Gastroesophageal sphincter (tissue), 4 donors: ENCODE measurements around the gene ERAL1. TPM values are rescaled to one million over a fixed set of nuclear protein-coding genes. Genes with fewer than 3 reads are reported as not detected.

Source experiments
- ATAC-seq: fragments of 150-250 bp; one replicate; pipeline ENCODE4 v1.9.1; 2016; ENCODE audit warnings: mild to moderate bottlenecking, moderate library complexity
- H3K27ac ChIP-seq, 4 donors: fragments of 200-600 bp; sonication (generic) in 3 of 4; 1 replicate in 3 of 4; 2 replicates in 1 of 4; pipeline ENCODE4 v1.5.1; 2016 to 2019
- H3K27me3 ChIP-seq: fragments of 200-600 bp; sonication (generic); one replicate; pipeline ENCODE4 v1.5.1; 2019
- H3K36me3 ChIP-seq, 2 donors: fragments of 200-600 bp; sonication (generic); one replicate each; pipeline ENCODE4 v1.5.1; 2019; ENCODE audit warnings: control low read depth in 1 of 2
- H3K4me1 ChIP-seq, 3 donors: fragments of 200-600 bp; sonication (generic); 1 replicate in 2 of 3; 2 replicates in 1 of 3; pipeline ENCODE4 v1.5.1; 2016 to 2019; ENCODE audit warnings: control low read depth in 2 of 3
- H3K4me3 ChIP-seq, 2 donors: fragments of 200-600 bp; sonication (generic); one replicate each; pipeline ENCODE4 v1.5.1; 2019; ENCODE audit warnings: mild to moderate bottlenecking in 1 of 2, moderate library complexity in 1 of 2
- H3K9me3 ChIP-seq, 3 donors: fragments of 200-600 bp; sonication (generic); one replicate each; pipeline ENCODE4 v1.5.1; 2017 to 2019; ENCODE audit warnings: control low read depth in 2 of 3
- EP300 ChIP-seq: sonication (generic); formaldehyde crosslinking; IDR thresholded peaks from one replicate; pipeline ENCODE4 v1.6.1; 2017; ENCODE audit warnings: antibody characterized with exemption, mild to moderate bottlenecking
- POLR2A ChIP-seq, 2 donors: fragments of 450-650 bp; IDR thresholded peaks; one replicate each; pipeline ENCODE4 v1.6.1; 2017; ENCODE audit warnings: antibody characterized with exemption in 2 of 2, mild to moderate bottlenecking in 2 of 2, moderate library complexity in 1 of 2
- POLR2AphosphoS5 ChIP-seq: sonication (generic); formaldehyde crosslinking; IDR thresholded peaks from one replicate; pipeline ENCODE4 v1.6.1; 2017; ENCODE audit warnings: antibody characterized with exemption
- WGBS, 2 donors: methylation state at CpG; one replicate each; pipeline ENCODE4 v1.1.5; 2018; ENCODE audit warnings: low coverage in 1 of 2; 5-methylcytosine and 5-hydroxymethylcytosine counted together
- total RNA-seq, 4 donors: library from RNA; depleted of rRNA; stranded (reverse); fragments of >200 nt; gene quantifications; one replicate each; pipeline ENCODE4 v1.1.0, GENCODE V29; 2016
- TF ChIP-seq, protein P1 (sequence below), 4 experiments: fragments of 200-600 bp in 2 of 4; fragments of 450-650 bp in 2 of 4; sonication (generic) in 1 of 4; IDR thresholded peaks; one replicate each; pipeline ENCODE4 v1.5.1; 2017 to 2019; ENCODE audit warnings: antibody characterized with exemption in 4 of 4, mild to moderate bottlenecking in 2 of 4, moderate library complexity in 2 of 4

The ERAL1 gene
- 10 to 100 TPM; 25.8 to 48.3 (median 29.2) TPM for total RNA-seq

DNA sequence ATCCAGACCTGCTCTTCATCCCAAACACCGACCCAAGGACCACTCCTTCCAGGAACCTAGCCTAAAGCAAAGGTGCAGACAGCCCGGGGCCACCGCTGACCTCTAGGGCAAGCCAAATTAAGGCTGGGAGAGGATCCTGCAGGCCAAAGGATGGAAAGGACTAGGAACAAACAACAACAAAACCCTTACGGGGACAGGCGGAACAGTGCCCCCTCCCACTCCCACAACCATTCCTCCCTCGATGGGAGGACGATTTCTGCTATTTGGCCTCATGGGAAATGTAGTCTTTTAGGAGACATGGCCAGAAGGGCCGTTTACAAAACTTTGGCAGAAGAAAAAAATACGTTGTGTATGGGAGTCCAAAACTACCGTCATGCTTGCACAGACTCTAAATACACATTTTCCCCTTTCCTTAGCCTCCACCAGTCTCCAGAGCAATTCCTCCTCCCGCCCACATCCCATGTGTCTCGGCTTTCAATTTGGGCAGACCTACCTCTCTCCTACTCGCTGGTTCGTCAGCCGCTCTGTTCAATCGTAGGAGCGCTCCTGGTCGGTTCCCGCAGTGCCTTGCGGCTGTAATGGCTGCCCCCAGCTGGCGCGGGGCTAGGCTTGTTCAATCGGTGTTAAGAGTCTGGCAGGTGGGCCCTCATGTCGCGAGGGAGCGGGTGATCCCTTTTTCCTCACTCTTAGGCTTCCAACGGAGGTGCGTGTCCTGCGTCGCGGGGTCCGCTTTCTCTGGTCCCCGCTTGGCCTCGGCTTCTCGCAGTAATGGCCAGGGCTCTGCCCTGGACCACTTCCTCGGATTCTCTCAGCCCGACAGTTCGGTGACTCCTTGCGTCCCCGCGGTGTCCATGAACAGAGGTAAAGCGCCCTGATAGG is at the start of gene ERAL1:
Gene ERAL1, plus strand, starts transcription at position 560 of the 879 bp plus-strand sequence. Its CDS starts 19 bp downstream, at position 579.
- peak; percentile 99 for ATAC-seq
- 0% methylated on average over 23 to 26 of the region's 42 CpGs for WGBS, 2 donors
- peaks cover 0 to 18% (median 5%) of the 10 kb centered on the region in 3 donors for H3K4me1 ChIP-seq
- no peak for TF ChIP-seq EP300
- peak; percentile 32 to 53 for TF ChIP-seq POLR2A (IDR thresholded peaks at IDR 0.05)
- TF ChIP-seq POLR2AphosphoS5, result peak; percentile 75
- TF ChIP-seq, protein P1, sequence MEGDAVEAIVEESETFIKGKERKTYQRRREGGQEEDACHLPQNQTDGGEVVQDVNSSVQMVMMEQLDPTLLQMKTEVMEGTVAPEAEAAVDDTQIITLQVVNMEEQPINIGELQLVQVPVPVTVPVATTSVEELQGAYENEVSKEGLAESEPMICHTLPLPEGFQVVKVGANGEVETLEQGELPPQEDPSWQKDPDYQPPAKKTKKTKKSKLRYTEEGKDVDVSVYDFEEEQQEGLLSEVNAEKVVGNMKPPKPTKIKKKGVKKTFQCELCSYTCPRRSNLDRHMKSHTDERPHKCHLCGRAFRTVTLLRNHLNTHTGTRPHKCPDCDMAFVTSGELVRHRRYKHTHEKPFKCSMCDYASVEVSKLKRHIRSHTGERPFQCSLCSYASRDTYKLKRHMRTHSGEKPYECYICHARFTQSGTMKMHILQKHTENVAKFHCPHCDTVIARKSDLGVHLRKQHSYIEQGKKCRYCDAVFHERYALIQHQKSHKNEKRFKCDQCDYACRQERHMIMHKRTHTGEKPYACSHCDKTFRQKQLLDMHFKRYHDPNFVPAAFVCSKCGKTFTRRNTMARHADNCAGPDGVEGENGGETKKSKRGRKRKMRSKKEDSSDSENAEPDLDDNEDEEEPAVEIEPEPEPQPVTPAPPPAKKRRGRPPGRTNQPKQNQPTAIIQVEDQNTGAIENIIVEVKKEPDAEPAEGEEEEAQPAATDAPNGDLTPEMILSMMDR (IDR thresholded peaks at IDR 0.05), result peak in 3 of 4 experiments; percentile 4 to 50 (median 4)
- no peaks in the 10 kb centered on the region for H3K9me3 ChIP-seq
- peaks cover 0 to 38% of the 10 kb centered on the region in 2 donors for H3K36me3 ChIP-seq
- H3K4me3 ChIP-seq, result peak within 1 kb of the TSS; percentile 72 to 84
- H3K27me3 ChIP-seq, result no peaks in the 10 kb centered on the region
- peak within 1 kb of the TSS; percentile 63 to 87 (median 83) for H3K27ac ChIP-seq

DNA sequence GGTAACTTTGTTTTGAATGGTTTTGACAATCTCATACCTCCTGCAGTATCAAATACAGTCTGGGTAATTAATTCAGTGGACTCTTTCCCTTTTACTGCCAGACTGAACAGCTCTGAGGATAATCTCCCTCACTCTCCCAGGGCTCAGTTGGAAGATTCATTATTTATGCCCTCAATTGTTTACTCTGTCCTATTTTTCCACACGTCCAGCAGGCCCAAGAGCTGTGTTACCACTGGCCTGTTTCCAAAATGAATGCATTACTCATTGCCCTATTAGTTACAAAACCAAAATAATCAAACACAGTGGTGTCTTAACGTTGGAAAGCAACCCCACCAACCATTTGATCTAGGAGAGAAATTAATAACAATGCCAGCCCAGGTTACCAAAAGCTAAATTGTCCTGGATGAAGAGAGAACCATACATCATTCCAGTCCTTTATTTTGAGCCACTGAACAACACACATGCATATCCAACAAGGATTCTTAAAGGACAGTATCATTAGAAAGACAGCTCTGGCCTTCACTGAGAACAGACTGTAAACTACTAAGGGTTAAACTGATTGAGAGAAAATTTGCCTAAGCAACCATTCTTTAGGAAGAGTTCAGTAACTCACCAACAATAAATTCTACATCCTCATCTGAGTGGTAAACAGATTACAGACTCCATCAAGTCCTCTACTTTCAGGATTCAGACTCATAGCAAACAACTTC is 46.7 kb upstream of the ERAL1 start:
- H3K4me1 ChIP-seq, result peaks cover 0 to 70% (median 27%) of the 10 kb centered on the region in 3 donors
- H3K27me3 ChIP-seq, result no peaks in the 10 kb centered on the region
- H3K4me3 ChIP-seq, result peak overlapping the region in 1 of 2 donors; percentile 10
- H3K36me3 ChIP-seq, result peaks cover 0 to 23% of the 10 kb centered on the region in 2 donors
- H3K9me3 ChIP-seq, result no peaks in the 10 kb centered on the region
- TF ChIP-seq EP300 (no peak), POLR2AphosphoS5 (peak; percentile 71)
- TF ChIP-seq, protein P1 (IDR thresholded peaks at IDR 0.05), result no peak
- ATAC-seq, result peak; percentile 19
- peak overlapping the region; percentile 84 to 94 (median 89) for H3K27ac ChIP-seq
- 0% methylated on average over 1 to 2 of the region's 2 CpGs for WGBS, 2 donors

DNA sequence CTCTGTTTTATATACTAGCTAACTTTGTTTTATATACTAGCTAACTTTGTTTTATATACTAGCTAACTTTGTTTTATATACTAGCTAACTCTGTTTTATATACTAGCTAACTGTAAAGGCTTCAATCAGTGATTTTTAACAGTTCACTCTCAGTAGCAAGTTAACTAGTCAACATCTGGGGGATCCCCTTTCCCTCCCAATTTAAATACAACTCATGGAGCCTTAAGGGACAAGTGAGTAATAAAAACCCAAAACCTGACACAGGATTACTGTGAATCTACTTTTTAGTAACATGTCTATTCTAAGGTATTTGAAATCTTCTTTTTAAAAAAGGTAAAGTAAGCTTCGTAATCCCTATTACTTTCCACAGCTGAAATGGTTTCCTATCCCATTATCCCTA is 44.4 kb upstream of the ERAL1 start:
- no peak overlapping the region for H3K4me3 ChIP-seq
- 85 to 91% methylated on average over 1 of the region's 1 CpG for WGBS, 2 donors
- peak overlapping the region in 3 of 4 donors; percentile 89 to 94 (median 89) for H3K27ac ChIP-seq
- TF ChIP-seq POLR2A (IDR thresholded peaks at IDR 0.05) (no peak), EP300 (no peak), POLR2AphosphoS5 (no peak)
- TF ChIP-seq, protein P1 (IDR thresholded peaks at IDR 0.05), result no peak
- no peaks in the 10 kb centered on the region for H3K27me3 ChIP-seq
- peaks cover 0 to 67% (median 27%) of the 10 kb centered on the region in 3 donors for H3K4me1 ChIP-seq
- ATAC-seq, result no peak
- H3K9me3 ChIP-seq, result no peaks in the 10 kb centered on the region
- peaks cover 0 to 5% of the 10 kb centered on the region in 2 donors for H3K36me3 ChIP-seq

DNA sequence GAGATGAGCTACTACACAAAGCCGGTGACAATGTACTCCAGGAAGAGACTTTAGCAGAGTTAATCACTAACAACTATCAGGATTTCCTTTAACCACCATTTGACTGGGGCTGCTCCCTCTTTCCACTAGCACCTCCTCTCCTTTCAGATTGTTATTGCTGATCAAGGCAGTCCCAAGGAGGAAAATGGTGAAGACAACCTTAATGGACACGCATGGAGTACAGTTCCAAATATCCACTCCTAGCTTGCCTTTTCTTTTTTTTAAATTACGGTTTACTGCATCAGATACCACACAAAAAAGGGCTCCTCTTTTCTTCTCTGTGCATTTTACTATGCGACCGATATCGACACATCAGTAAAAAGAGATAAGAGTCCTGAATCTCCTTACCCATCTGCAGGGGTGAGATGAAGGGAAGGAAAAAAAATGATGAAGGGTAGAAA is 43.1 kb upstream of the ERAL1 start:
- Histone ChIP-seq H3K4me3 (peak overlapping the region; percentile 69 to 80), H3K9me3 (no peaks in the 10 kb centered on the region), H3K27ac (peak overlapping the region; percentile 66 to 94 (median 89)), H3K36me3 (no peaks in the 10 kb centered on the region), H3K4me1 (peaks cover 0 to 62% (median 27%) of the 10 kb centered on the region in 3 donors), H3K27me3 (no peaks in the 10 kb centered on the region)
- ATAC-seq, result no peak
- WGBS, 2 donors, result 10% methylated on average over 2 to 6 of the region's 6 CpGs
- TF ChIP-seq EP300 (no peak), POLR2A (IDR thresholded peaks at IDR 0.05) (no peak), POLR2AphosphoS5 (no peak)
- TF ChIP-seq, protein P1 (IDR thresholded peaks at IDR 0.05), result no peak
